Measurements from ENCODE around the gene KPNA2.
A peak's percentile ranks its signal among the peaks of the same experiment; 100 is the strongest.

Gene KPNA2

DNA sequence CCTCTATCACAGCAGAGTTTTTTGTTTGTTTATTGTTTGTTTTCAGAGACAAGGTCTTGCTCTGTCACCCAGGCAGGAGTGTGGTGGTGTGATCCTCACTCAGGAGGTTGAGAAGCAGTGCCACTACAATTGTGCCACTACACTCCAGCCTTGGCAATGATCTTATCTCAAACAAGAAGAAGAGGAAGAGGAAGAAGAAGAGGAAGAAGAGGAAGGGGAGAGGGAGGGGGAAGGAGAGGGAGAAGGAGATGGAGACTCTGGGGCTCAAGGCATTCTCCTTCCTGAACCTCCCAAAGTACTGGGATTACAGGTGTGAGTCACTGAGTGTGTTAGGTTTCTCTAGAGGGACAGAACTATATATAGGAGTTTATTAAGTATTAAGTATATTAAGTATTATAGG lies 22.1 kb upstream of the KPNA2 start:
- TF ChIP-seq CTCF (IDR thresholded peaks at IDR 0.05), result no peak

- no peak for TF ChIP-seq CTCF (IDR thresholded peaks at IDR 0.05)
These were observed 20.3 kb upstream of the KPNA2 start for GRCh38 chr17:68015081-68015723.

DNA sequence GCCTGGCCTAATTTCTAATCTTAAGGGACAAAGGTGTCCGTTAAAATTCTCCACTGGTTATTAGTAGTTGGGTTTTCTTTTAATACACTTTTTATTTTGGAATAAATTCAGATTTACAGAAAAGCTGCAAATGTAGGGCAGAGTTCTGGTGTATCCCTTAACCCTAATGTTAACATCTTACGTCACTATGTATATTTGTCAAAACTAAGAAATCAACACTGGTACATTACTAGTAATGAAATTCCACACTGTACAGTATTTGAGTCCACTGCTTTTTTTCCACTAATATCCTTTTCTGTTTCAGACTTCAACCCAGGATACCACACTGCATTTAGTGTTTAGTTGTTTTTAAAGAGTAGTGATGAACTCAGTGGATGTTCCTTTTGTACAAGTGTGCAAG lies 18.7 kb upstream of the KPNA2 start:
- no peak for TF ChIP-seq CTCF (IDR thresholded peaks at IDR 0.05)

- TF ChIP-seq CTCF (IDR thresholded peaks at IDR 0.05), result no peak
These were observed 16.2 kb upstream of the KPNA2 start for GRCh38 chr17:68019336-68019674.

DNA sequence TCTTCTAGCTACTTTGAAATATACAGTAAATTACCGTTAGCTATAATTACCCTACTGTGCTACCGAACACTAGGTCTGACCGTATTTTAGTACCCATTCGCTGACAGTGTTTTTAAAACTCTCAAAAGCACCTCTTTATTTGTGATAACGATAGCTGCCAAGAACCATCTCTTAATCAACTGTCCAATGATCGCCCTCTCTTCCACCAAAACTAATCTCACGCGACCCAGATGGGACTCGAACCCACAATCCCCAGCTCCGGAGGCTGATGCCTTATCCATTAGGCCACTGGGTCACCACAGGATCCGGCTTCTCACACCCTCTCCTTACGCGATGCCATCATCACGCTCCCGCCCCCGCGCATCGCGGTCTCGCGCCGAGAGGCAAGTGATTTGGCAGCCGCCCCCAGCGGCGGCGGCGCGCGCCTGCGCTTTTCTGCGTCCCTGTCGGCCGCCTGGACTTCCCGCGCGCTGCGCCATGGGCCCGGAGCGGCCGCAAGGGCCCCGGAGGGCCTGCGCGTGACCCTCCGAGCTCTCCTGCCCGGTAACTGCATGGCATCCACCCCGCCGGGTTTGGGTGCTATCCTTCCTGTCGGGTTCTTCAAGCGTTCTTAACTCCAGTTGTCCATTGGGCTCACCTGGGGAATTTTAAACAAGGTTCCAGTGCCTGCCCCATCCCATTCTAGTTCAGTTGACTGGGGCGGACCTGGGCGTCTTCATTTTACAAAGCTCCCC lies 15.7 kb upstream of the KPNA2 start:
- TF ChIP-seq CTCF (IDR thresholded peaks at IDR 0.05), result 0 out of 2 replicates have a peak, but pooled peaks have one; percentile 9

- no peak for TF ChIP-seq CTCF (IDR thresholded peaks at IDR 0.05)
These were observed 15.2 kb upstream of the KPNA2 start for GRCh38 chr17:68020409-68020756.

DNA sequence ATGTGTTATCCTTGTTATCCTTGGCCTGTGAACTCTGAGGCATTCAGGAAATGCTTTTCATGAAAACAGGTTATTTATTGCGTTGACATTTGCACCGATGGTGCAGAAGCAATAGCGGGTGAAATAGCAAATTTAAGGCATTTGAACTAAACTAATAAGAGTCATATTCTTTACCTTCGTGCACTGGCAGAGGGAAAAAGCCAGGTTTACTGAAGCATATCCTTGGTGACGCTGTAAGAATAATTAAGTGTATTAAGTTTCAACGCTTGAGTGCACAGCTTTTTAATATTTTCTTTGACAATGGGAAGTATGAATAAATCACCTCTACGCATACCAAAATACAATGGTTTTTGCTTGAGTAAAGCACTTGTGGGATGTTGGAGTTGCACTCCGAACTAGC lies 13.6 kb upstream of the KPNA2 start:
- TF ChIP-seq CTCF (IDR thresholded peaks at IDR 0.05), result no peak
